Measurements from ENCODE around the gene TECPR2.

GRCh38 chr14:102508410-102508773, 145.7 kb downstream of the TECPR2 start:
- TF ChIP-seq CTCF (IDR thresholded peaks at IDR 0.05; ENCODE audit: insufficient read depth, low read length) (no peak), POLR2AphosphoS5 (IDR thresholded peaks at IDR 0.05; ENCODE audit: low read depth) (no peak), GABPA (IDR thresholded peaks at IDR 0.05; ENCODE audit: low read depth) (no peak), REST (IDR thresholded peaks at IDR 0.05; ENCODE audit: insufficient replicate concordance, low read depth) (no peak), SPI1 (IDR thresholded peaks at IDR 0.05; ENCODE audit: borderline replicate concordance, low read depth) (no peak)
